ENCODE measurements around the gene CITED2.

CITED2 gene

GRCh38 chr6:139343052-139343750 lies 31.2 kb downstream of the CITED2 start:
- DNase-seq (ENCODE audit: extremely low read depth, low read depth) = no peak
- TF ChIP-seq, protein P1, sequence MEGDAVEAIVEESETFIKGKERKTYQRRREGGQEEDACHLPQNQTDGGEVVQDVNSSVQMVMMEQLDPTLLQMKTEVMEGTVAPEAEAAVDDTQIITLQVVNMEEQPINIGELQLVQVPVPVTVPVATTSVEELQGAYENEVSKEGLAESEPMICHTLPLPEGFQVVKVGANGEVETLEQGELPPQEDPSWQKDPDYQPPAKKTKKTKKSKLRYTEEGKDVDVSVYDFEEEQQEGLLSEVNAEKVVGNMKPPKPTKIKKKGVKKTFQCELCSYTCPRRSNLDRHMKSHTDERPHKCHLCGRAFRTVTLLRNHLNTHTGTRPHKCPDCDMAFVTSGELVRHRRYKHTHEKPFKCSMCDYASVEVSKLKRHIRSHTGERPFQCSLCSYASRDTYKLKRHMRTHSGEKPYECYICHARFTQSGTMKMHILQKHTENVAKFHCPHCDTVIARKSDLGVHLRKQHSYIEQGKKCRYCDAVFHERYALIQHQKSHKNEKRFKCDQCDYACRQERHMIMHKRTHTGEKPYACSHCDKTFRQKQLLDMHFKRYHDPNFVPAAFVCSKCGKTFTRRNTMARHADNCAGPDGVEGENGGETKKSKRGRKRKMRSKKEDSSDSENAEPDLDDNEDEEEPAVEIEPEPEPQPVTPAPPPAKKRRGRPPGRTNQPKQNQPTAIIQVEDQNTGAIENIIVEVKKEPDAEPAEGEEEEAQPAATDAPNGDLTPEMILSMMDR (IDR thresholded peaks at IDR 0.05; ENCODE audit: low read depth, low read length, missing control alignments) = no peak

GRCh38 chr6:139341060-139341459 lies 33.4 kb downstream of the CITED2 start:
- DNase-seq (ENCODE audit: extremely low read depth, low read depth) = no peak
- no peak overlapping the region for H3K4me3 ChIP-seq (replicated peaks; ENCODE audit: low read depth, low read length)
- TF ChIP-seq, protein P1 (IDR thresholded peaks at IDR 0.05; ENCODE audit: low read depth, low read length, missing control alignments) = no peak

More at GRCh38 chr6:139343052-139343750, 31.2 kb downstream of the CITED2 start:
- no peak overlapping the region for H3K4me3 ChIP-seq (replicated peaks; ENCODE audit: low read depth, low read length)

DNA sequence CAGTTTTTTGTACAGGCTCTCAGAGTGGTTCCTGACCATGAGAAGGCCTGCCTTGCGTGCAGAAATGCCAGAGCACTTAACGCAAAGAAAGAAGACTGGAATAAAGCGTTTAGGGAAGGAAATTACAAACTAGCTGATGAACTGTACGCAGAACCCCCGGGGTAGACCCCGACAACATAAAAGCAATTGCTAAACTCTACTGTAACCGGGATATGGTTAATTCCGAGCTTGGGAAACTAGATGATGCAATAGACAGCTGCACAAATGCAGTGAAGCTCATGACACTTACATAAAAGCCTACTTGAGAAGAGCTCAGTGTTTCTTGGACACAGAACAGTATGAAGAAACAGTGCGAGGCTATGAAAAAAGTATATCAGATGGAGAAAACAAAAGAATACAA lies 35.7 kb downstream of the CITED2 start:
- no peak for DNase-seq (ENCODE audit: extremely low read depth, low read depth)
- TF ChIP-seq, protein P1 (IDR thresholded peaks at IDR 0.05; ENCODE audit: low read depth, low read length, missing control alignments) = no peak
- no peak overlapping the region for H3K4me3 ChIP-seq (replicated peaks; ENCODE audit: low read depth, low read length)

DNA sequence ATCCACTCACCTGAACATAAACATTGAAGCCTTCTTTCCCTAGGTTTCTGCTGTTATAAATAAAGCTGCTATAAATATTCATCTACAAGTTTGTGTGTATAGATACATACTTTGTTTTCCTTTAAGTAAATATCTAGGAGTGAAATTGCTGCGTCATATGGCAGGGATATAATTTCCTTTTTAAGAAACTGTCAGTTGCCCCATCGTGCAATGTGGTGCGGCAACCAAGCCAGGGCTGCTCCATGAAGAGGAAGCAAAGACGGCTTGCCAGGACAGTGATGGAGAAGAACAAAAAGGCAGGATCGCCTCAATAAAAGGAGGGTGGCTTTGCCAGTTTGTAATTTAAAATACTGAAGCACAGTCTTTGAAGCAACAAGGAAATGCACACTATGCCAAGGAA lies 36.6 kb downstream of the CITED2 start:
- no peak for DNase-seq (ENCODE audit: extremely low read depth, low read depth)
- TF ChIP-seq, protein P1 (IDR thresholded peaks at IDR 0.05; ENCODE audit: low read depth, low read length, missing control alignments) = no peak
- H3K4me3 ChIP-seq (replicated peaks; ENCODE audit: low read depth, low read length) = no peak overlapping the region

DNA sequence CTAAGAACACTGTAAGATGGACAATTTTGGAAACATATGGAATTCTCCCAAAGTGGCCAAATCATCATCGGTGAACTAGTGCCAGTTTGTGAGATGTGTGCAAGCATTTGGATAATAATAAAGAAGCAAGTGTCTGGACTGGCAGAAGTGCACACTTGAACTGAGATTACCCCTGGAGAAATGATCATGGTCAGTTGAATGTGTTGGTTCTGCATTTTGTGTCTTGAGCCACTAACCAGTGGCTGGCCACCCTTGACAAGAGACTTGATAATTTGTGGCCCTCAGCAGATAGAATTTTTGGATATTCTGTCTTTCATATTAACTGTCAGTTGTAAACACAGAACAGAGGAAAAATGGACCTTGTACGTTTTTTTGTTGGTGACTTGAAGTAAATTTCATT lies 37.4 kb downstream of the CITED2 start:
- H3K4me3 ChIP-seq (replicated peaks; ENCODE audit: low read depth, low read length) = no peak overlapping the region
- DNase-seq (ENCODE audit: extremely low read depth, low read depth) = no peak
- TF ChIP-seq, protein P1 (IDR thresholded peaks at IDR 0.05; ENCODE audit: low read depth, low read length, missing control alignments) = no peak

DNA sequence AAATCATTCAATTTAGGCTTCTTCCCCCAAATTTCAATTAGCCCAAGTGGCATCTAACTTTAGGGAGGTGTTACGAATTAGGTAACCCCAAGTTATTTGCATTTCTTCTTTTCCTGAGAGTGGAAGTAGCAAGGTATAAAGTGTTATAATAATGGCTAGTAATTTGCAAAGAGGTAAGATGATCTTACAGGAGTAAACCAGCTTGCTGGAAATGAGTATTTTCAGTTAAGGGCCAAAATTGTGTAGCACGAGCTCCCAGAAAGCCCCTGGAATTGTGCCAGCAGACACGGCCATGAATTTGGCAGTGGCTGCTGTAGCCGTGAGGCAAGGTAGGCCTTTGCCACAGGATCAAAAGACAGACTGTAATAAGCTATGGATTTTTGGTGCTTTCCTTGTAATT lies 38.0 kb downstream of the CITED2 start:
- TF ChIP-seq, protein P1 (IDR thresholded peaks at IDR 0.05; ENCODE audit: low read depth, low read length, missing control alignments) = no peak
- H3K4me3 ChIP-seq (replicated peaks; ENCODE audit: low read depth, low read length) = no peak overlapping the region
- DNase-seq (ENCODE audit: extremely low read depth, low read depth) = no peak
